ENCODE measurements around the gene CA11.

Gene CA11

DNA sequence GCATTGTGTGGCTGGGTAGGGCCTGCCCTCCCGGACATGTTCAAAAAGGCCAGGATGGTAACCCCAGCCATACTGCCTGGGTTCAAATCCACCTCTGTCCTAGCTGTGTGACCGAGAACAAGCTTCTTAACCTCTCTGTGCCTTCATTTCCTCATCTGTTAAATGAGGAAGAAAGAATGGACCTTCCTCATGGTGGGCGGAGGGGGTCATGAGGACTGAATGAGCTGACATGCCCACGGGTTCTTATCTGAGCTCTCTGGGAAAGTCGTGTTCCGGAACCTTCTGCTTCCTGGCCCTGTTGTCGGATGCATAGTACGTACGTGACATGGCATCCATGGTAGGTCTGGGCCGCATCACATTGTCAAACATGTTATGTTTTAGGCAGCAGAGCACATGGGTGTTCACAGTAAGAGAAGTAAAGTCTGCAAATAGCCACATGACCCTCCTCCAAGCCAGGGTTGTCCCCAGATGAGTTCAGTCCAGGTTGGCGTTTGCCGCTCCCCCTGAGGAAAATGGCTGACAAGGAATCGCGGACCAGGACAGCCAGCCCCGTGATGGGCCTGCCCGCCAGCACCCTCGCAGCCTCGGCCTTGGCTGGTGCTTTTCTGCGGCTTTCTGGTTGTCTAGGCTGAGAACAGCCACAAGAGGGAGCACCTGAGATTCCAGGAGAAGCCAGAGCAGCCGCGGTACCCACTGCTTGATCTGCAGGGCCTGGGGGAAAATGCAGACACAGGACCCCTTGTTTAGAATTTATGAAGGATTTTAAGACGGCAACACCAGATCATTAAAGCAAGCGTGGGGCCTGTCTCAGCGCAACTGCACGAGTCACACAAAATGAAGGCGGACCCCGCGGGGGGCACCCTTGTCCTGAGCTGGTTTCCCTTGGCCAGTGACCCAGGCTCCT is 29.2 kb upstream of the CA11 start:
- in situ Hi-C loops (cut with HindIII; ENCODE audit: low sequenced_read_pairs) = loop anchor here (10.0 kb wide), 1 partner anchor 120 kb away; no protein-coding TSS in a partner anchor
- TF ChIP-seq, protein P1, sequence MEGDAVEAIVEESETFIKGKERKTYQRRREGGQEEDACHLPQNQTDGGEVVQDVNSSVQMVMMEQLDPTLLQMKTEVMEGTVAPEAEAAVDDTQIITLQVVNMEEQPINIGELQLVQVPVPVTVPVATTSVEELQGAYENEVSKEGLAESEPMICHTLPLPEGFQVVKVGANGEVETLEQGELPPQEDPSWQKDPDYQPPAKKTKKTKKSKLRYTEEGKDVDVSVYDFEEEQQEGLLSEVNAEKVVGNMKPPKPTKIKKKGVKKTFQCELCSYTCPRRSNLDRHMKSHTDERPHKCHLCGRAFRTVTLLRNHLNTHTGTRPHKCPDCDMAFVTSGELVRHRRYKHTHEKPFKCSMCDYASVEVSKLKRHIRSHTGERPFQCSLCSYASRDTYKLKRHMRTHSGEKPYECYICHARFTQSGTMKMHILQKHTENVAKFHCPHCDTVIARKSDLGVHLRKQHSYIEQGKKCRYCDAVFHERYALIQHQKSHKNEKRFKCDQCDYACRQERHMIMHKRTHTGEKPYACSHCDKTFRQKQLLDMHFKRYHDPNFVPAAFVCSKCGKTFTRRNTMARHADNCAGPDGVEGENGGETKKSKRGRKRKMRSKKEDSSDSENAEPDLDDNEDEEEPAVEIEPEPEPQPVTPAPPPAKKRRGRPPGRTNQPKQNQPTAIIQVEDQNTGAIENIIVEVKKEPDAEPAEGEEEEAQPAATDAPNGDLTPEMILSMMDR (IDR thresholded peaks at IDR 0.05; ENCODE audit: low read depth, low read length, missing control alignments) = peak; percentile 88
- H3K4me3 ChIP-seq (ENCODE audit: low read depth, low read length) = no peak overlapping the region
- DNase-seq (ENCODE audit: low read depth) = peak; percentile 65

DNA sequence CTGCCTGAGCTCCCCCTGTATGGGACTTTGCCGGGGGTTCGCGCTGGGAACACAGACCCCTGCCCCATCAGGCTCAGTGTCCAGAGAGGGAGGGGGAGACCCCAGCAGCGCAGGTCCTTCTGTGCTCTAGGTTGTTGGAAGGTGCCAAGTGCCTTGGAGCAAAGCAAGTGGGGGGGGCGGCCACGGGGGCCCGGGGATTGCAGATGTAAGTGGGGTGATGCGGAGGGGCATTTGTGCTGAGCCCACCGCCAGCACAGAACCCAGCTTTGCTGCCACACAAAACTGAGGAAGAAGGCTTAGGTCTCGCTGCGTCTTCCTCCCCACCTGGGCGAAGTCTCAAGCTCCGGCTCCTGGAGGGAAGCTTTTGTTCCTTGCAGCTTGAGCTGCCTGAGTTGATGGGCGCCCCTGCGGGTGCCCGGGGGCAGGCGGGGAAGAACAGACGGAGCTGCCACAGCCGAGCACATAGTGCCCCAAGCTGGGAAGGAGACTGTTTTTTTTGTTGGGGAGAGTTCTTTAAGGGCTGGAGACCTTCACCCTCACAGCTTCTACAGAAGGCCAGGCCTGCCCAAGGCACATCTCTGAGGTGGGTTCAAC is 28.3 kb upstream of the CA11 start:
- in situ Hi-C loops (cut with HindIII; ENCODE audit: low sequenced_read_pairs) = loop anchor here (10.0 kb wide), 1 partner anchor 120 kb away; no protein-coding TSS in a partner anchor
- no peak overlapping the region for H3K4me3 ChIP-seq (ENCODE audit: low read depth, low read length)
- TF ChIP-seq, protein P1 (IDR thresholded peaks at IDR 0.05; ENCODE audit: low read depth, low read length, missing control alignments) = no peak
- DNase-seq (ENCODE audit: low read depth) = no peak

DNA sequence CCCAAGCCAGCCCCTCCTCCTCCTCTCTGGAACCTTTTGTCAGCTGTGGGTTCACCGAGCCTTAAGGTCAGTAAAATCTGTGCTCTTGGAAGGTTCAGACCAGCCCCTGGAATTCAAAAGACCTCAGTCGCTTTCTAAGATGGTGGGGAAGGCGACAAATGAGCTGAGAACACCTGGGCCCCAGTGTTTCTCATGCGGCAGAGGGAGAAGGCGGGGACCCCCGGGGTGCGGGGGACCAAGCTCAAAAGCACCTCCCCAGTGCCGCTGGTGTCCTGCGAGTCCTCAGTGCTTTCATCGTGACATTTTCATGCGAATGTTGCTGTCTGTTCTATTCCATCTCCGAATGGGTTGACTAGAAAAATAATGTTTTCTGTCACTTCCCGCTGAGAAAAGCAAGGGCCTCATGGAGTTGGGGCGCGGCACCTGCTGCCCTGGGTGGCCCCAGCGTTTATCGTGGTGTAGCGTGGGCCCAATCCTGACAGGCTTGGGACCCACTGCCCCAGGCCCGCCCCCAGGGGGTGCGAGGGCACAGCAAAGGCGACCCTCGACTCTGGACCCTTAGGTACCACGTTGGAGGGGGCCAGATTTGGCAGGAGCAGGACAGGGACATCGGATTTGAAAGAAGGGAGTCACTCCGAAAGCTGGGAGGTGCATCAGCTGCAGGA is 27.6 kb upstream of the CA11 start:
- TF ChIP-seq, protein P1 (IDR thresholded peaks at IDR 0.05; ENCODE audit: low read depth, low read length, missing control alignments) = no peak
- DNase-seq (ENCODE audit: low read depth) = no peak
- no peak overlapping the region for H3K4me3 ChIP-seq (ENCODE audit: low read depth, low read length)
- in situ Hi-C loops (cut with HindIII; ENCODE audit: low sequenced_read_pairs) = loop anchor here (10.0 kb wide), 1 partner anchor 121 kb away; no protein-coding TSS in a partner anchor

DNA sequence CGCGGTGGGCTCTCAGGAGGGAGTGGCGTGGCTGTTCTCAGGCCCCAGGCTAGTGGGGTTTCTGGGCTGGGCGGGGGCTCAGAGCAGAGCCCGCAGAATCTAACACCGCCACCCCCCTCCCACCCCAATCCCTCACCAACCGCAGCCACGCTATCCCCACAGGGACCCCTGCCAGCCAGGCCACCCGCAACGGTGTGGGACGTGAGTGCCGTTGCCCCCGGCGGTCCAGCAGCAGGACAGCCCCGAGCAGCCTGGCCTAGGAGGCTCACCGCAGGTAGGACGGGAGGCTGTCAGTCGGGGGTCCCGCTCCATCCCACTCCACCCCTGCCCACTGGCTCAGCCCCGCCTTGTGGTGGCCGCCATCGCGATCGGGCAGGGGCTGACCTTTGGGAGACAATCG is 27.0 kb upstream of the CA11 start, which contains the start of gene NTN5:
TSS of gene NTN5 (minus strand) at position 24 of the 400 bp plus-strand sequence. CDS start 2,031 bp downstream, outside the sequence.
- H3K4me3 ChIP-seq (ENCODE audit: low read depth, low read length) = no peak within 1 kb of the TSS
- TF ChIP-seq, protein P1 (IDR thresholded peaks at IDR 0.05; ENCODE audit: low read depth, low read length, missing control alignments) = no peak
- no peak for DNase-seq (ENCODE audit: low read depth)
- in situ Hi-C loops (cut with HindIII; ENCODE audit: low sequenced_read_pairs) = loop anchor here (10.0 kb wide), 1 partner anchor 122 kb away; no protein-coding TSS in a partner anchor

DNA sequence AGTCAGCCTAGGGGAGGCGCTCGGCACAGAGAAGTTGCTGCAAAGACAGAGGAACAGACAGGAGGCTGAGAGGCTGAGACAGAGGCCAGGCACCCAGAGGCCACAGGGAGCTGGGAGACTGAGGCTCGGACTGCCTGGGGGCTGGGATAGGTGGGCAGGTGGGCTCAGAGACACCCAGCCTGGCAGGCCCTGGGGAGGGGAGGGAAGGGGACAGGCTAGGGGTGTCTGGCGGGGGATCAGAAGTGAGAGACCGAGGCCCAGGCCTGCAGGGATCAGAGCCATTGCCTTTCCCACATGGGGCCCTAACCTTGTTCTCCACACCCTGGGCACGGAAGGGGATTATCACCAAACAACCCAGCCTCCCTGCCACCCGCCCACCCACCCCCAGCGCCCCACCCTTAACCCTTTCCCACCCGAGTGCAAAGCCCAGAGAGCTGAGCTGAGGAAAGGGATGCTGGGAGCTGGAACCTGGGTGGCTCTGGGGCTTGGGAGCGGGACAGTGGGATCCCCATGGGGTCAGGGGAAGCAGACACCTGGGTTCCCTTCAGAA is 25.5 kb upstream of the CA11 start:
- DNase-seq (ENCODE audit: low read depth) = no peak
- in situ Hi-C loops (cut with HindIII; ENCODE audit: low sequenced_read_pairs) = loop anchor here (10.0 kb wide), 1 partner anchor 123 kb away; no protein-coding TSS in a partner anchor

More for the DNA sequence above, 25.5 kb upstream of the CA11 start:
- H3K4me3 ChIP-seq (ENCODE audit: low read depth, low read length) = no peak overlapping the region
- TF ChIP-seq, protein P1 (IDR thresholded peaks at IDR 0.05; ENCODE audit: low read depth, low read length, missing control alignments) = no peak
